Measurements from ENCODE around the gene PPP1R14D. TPM values are rescaled to one million over a fixed set of nuclear protein-coding genes. Genes with fewer than 3 reads are reported as not detected.

Gene PPP1R14D
- total RNA-seq, 2 experiments from 2014 or later = not detected

DNA sequence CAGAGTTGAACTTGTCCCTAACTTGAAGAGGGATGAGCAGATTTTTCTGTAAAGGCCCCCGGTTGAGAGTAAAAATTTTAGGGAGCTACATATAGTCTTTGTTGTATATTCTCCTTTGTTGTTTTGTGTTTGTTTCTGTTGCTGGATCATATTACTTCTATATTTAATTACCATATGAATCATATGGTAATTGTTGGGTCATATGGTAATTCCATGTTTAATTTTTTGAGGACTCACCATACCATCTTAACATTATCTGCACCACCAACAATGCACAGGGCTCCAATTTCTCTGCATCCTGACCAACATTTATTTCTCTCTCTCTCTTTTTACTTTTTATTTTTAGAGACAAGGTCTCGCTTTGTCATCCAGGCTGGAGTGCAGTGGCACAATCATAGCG lies 29.0 kb downstream of the PPP1R14D start:
- DNase-seq (no peak), ATAC-seq (ENCODE audit: poor library complexity) (no peak)
- H3K27me3 ChIP-seq (ENCODE audit: control insufficient read depth in 1 of 2, insufficient read depth in 2 of 2, low read length in 2 of 2) = no peaks in the 10 kb centered on the region
- intact Hi-C loops (cut with DNase I, micrococcal nuclease) = no loop called here
- H3K9me3 Mint-ChIP-seq = no peaks in the 10 kb centered on the region
- peaks cover 2% of the 10 kb centered on the region for H3K4me1 ChIP-seq (ENCODE audit: insufficient read depth, low read length)
- POLR2A ChIA-PET = no interaction called here
- peaks cover 38% of the 10 kb centered on the region for H3K36me3 Mint-ChIP-seq (ENCODE audit: low read depth)
- H3K27me3 Mint-ChIP-seq = no peaks in the 10 kb centered on the region
- TF ChIP-seq, protein P1, sequence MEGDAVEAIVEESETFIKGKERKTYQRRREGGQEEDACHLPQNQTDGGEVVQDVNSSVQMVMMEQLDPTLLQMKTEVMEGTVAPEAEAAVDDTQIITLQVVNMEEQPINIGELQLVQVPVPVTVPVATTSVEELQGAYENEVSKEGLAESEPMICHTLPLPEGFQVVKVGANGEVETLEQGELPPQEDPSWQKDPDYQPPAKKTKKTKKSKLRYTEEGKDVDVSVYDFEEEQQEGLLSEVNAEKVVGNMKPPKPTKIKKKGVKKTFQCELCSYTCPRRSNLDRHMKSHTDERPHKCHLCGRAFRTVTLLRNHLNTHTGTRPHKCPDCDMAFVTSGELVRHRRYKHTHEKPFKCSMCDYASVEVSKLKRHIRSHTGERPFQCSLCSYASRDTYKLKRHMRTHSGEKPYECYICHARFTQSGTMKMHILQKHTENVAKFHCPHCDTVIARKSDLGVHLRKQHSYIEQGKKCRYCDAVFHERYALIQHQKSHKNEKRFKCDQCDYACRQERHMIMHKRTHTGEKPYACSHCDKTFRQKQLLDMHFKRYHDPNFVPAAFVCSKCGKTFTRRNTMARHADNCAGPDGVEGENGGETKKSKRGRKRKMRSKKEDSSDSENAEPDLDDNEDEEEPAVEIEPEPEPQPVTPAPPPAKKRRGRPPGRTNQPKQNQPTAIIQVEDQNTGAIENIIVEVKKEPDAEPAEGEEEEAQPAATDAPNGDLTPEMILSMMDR (IDR thresholded peaks at IDR 0.05) = no peak
- H3K4me3 Mint-ChIP-seq = no peak overlapping the region
- peaks cover 17% of the 10 kb centered on the region for H3K36me3 ChIP-seq (ENCODE audit: insufficient read depth, low read length)
- no peak overlapping the region for H3K27ac ChIP-seq (ENCODE audit: low read depth in 1 of 2, low read length in 2 of 2)
- peaks cover 28% of the 10 kb centered on the region for H3K4me1 Mint-ChIP-seq (ENCODE audit: low read depth)
- H3K9me3 ChIP-seq (ENCODE audit: control insufficient read depth in 1 of 2, insufficient read depth in 1 of 2, low read length in 2 of 2) = no peaks in the 10 kb centered on the region
- no peak overlapping the region for H3K4me3 ChIP-seq (ENCODE audit: low read length)
- no peak overlapping the region for H3K27ac Mint-ChIP-seq
- CTCF ChIA-PET = no interaction called here

DNA sequence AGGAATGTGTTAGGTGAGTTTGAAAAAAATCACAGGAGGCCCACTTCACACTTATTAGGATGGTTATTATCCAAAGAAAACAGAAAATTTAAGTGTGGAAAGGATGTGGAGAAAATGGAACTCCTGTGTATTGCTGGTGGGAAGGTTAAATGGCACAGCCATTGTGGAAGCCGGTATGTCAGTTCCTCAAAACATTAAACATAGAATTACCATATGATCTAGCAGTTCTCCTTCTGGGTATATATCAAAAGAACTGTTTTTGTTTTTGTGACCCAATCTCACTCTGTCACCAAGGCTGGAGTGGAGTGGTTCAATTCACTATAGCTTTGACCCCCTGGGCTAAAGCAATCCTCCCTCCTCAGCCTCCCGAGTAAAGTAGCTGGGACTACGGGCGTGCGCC lies 32.0 kb downstream of the PPP1R14D start:
- DNase-seq (no peak), ATAC-seq (ENCODE audit: poor library complexity) (no peak)
- peaks cover 24% of the 10 kb centered on the region for H3K4me1 Mint-ChIP-seq (ENCODE audit: low read depth)
- H3K27me3 ChIP-seq (ENCODE audit: control insufficient read depth in 1 of 2, insufficient read depth in 2 of 2, low read length in 2 of 2) = no peaks in the 10 kb centered on the region
- intact Hi-C loops (cut with DNase I, micrococcal nuclease) = no loop called here
- no peak overlapping the region for H3K27ac ChIP-seq (ENCODE audit: low read depth in 1 of 2, low read length in 2 of 2)
- H3K4me3 Mint-ChIP-seq = no peak overlapping the region
- no peak overlapping the region for H3K4me3 ChIP-seq (ENCODE audit: low read length)
- TF ChIP-seq, protein P1 (IDR thresholded peaks at IDR 0.05) = no peak
- ChIA-PET CTCF (interaction anchor here (1.0 to 1.1 kb wide), 2 partner anchors 9 to 14 kb away, joined by 3 to 4 read pairs; no protein-coding TSS in a partner anchor), POLR2A (no interaction called here)
- H3K4me1 ChIP-seq (ENCODE audit: insufficient read depth, low read length) = no peaks in the 10 kb centered on the region
- peaks cover 19% of the 10 kb centered on the region for H3K36me3 ChIP-seq (ENCODE audit: insufficient read depth, low read length)
- no peak overlapping the region for H3K27ac Mint-ChIP-seq
- no peaks in the 10 kb centered on the region for H3K9me3 ChIP-seq (ENCODE audit: control insufficient read depth in 1 of 2, insufficient read depth in 1 of 2, low read length in 2 of 2)
- no peaks in the 10 kb centered on the region for H3K27me3 Mint-ChIP-seq
- H3K36me3 Mint-ChIP-seq (ENCODE audit: low read depth) = peaks cover 42% of the 10 kb centered on the region
- H3K9me3 Mint-ChIP-seq = no peaks in the 10 kb centered on the region

DNA sequence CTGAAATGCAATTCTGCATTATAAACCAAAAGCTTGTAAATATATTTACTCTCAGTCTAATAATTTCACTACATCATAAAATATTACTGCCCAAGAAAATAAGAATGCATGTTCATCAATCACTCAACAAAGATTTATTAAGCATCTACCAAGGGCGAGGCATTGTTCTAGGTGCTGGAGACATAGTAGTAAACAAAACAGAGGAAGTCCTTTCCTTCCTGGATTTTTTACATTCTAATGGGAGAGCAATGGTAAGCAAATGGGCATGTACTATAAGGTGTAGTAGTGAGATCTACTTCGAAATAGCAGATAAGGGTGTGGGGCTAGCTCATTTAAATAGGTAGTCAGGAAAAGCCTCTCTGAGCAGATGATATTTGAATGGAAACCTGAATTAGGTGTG lies 32.5 kb downstream of the PPP1R14D start:
- ATAC-seq (ENCODE audit: poor library complexity) (no peak), DNase-seq (no peak)
- Mint-ChIP-seq H3K36me3 (ENCODE audit: low read depth) (peaks cover 39% of the 10 kb centered on the region), H3K4me1 (ENCODE audit: low read depth) (peaks cover 24% of the 10 kb centered on the region), H3K4me3 (no peak overlapping the region), H3K27me3 (no peaks in the 10 kb centered on the region), H3K27ac (no peak overlapping the region), H3K9me3 (no peaks in the 10 kb centered on the region)
- H3K4me3 ChIP-seq (ENCODE audit: low read length) = no peak overlapping the region
- H3K4me1 ChIP-seq (ENCODE audit: insufficient read depth, low read length) = no peaks in the 10 kb centered on the region
- TF ChIP-seq, protein P1 (IDR thresholded peaks at IDR 0.05) = no peak
- no peaks in the 10 kb centered on the region for H3K9me3 ChIP-seq (ENCODE audit: control insufficient read depth in 1 of 2, insufficient read depth in 1 of 2, low read length in 2 of 2)
- peaks cover 19% of the 10 kb centered on the region for H3K36me3 ChIP-seq (ENCODE audit: insufficient read depth, low read length)
- intact Hi-C loops (cut with DNase I, micrococcal nuclease) = no loop called here
- no peak overlapping the region for H3K27ac ChIP-seq (ENCODE audit: low read depth in 1 of 2, low read length in 2 of 2)
- ChIA-PET POLR2A (no interaction called here), CTCF (interaction anchor here (1.0 kb wide), 1 partner anchor 14 kb away, joined by 4 read pairs; no protein-coding TSS in a partner anchor)
- H3K27me3 ChIP-seq (ENCODE audit: control insufficient read depth in 1 of 2, insufficient read depth in 2 of 2, low read length in 2 of 2) = no peaks in the 10 kb centered on the region

Measured in CD4-positive, alpha-beta T cell (primary cell).